Osteoblast (primary cell): ENCODE data around the gene SFXN3. TPM values are rescaled to one million over a fixed set of nuclear protein-coding genes. Genes with fewer than 3 reads are reported as not detected.

Source experiments
- DNase-seq: peaks from one replicate; pipeline ENCODE4 v3.0.0; 2011; ENCODE audit warnings: low spot score, mixed read lengths; ENCODE audit not compliant: insufficient read length; ENCODE audit errors: missing footprints
- H2AFZ ChIP-seq: 2 replicates; pipeline ENCODE4 v1.6.0; 2011; ENCODE audit warnings: mild to moderate bottlenecking, low read length
- H3K27ac ChIP-seq: 2 replicates; pipeline ENCODE4 v1.5.1; 2011; ENCODE audit warnings: mild to moderate bottlenecking, low read depth, low read length, moderate library complexity
- H3K27me3 ChIP-seq: 2 replicates; pipeline ENCODE4 v1.6.0; 2012; ENCODE audit warnings: mild to moderate bottlenecking, control low read depth, inconsistent platforms, low read length, moderate library complexity; ENCODE audit not compliant: insufficient read depth
- H3K36me3 ChIP-seq: 2 replicates; pipeline ENCODE4 v1.5.1; 2011; ENCODE audit warnings: mild to moderate bottlenecking, low read length, control low read depth, moderate library complexity; ENCODE audit not compliant: insufficient read depth
- H3K4me1 ChIP-seq: 2 replicates; pipeline ENCODE4 v1.5.1; 2011; ENCODE audit warnings: mild to moderate bottlenecking, low read length, control low read depth, moderate library complexity; ENCODE audit not compliant: insufficient read depth
- H3K4me2 ChIP-seq: 2 replicates; pipeline ENCODE4 v1.6.0; 2011; ENCODE audit warnings: mild to moderate bottlenecking, low read length; ENCODE audit not compliant: insufficient read depth
- H3K4me3 ChIP-seq: fragments of 200-600 bp; sonication (generic); 3 replicates; pipeline ENCODE4 v1.5.1; 2012; ENCODE audit warnings: mild to moderate bottlenecking, low read length, inconsistent platforms; ENCODE audit not compliant: insufficient read depth
- H3K79me2 ChIP-seq: 2 replicates; pipeline ENCODE4 v1.6.0; 2012; ENCODE audit warnings: mild to moderate bottlenecking, low read length, control low read depth, inconsistent platforms; ENCODE audit not compliant: insufficient read depth
- H3K9me3 ChIP-seq: 2 replicates; pipeline ENCODE4 v1.5.1; 2011; ENCODE audit warnings: low read depth, low read length, control low read depth
- H4K20me1 ChIP-seq: 2 replicates; pipeline ENCODE4 v1.6.0; 2012; ENCODE audit warnings: mild to moderate bottlenecking, low read length, control low read depth; ENCODE audit not compliant: insufficient read depth
- total RNA-seq: library from RNA; depleted of rRNA; stranded (reverse); fragments of >200 nt; gene quantifications from 2 replicates; pipeline ENCODE4 v1.2.3, GENCODE V29; 2012
- TF ChIP-seq, protein P1 (sequence below): IDR thresholded peaks from 2 replicates; pipeline ENCODE4 v1.5.1; 2011; ENCODE audit warnings: mild to moderate bottlenecking, low read depth, low read length, moderate library complexity; ENCODE audit errors: extremely low read depth

Gene SFXN3
- total RNA-seq, 1 donor: 103 TPM

DNA sequence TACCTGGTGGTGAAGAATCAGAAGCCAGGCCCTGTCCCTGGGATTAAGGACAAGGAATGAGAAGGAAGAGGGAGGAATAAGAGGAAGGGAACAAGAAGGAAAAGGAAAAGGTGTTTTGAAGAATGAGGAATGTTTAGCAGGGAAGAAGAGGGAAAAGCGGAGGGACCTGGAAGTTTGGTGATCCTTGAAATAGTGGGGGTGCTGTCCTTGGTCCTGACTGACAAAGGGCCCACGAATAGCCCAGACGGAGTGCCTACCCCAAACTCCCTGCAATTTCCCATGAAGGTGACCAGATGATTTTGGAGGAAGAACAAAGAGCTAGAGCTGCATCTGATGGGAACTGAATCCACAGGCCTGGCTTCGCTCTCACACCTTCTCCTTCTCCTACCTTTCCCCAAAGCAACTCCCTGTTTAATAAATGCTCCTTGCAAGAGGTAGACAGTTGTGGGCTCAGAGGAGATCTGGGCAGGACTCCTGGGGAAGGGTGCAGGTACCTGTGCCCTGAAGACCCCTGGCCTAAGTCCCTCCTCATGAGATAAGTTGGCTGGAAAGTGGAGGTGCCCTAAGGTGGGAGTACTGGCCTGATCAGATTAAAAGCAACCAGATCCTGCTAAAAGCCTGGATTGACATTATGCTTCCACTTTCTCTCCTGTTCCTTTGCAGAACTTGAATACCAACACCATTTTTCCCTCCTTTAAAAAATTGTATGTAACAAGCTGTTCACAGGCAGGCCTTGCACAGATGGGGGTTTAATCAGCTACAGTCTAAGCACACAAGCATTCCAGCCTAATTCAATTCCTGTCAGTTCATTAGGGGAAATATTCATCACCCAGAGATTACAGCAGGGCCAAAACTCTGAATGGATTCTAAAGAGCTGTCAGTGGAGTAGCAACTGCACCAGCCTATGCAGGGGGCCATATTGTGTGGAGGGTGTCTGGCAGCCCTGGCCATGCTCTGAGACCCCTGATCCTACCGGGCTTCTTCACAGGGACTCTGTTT is 50.2 kb downstream of the SFXN3 start:
- Histone ChIP-seq H3K4me2 (no peak overlapping the region), H4K20me1 (peaks cover 3% of the 10 kb centered on the region), H3K79me2 (no peaks in the 10 kb centered on the region), H3K4me1 (no peaks in the 10 kb centered on the region), H3K36me3 (no peaks in the 10 kb centered on the region), H3K27me3 (peaks cover 43% of the 10 kb centered on the region), H3K27ac (no peak overlapping the region), H2AFZ (no peak overlapping the region), H3K9me3 (no peaks in the 10 kb centered on the region), H3K4me3 (no peak overlapping the region)
- TF ChIP-seq, protein P1, sequence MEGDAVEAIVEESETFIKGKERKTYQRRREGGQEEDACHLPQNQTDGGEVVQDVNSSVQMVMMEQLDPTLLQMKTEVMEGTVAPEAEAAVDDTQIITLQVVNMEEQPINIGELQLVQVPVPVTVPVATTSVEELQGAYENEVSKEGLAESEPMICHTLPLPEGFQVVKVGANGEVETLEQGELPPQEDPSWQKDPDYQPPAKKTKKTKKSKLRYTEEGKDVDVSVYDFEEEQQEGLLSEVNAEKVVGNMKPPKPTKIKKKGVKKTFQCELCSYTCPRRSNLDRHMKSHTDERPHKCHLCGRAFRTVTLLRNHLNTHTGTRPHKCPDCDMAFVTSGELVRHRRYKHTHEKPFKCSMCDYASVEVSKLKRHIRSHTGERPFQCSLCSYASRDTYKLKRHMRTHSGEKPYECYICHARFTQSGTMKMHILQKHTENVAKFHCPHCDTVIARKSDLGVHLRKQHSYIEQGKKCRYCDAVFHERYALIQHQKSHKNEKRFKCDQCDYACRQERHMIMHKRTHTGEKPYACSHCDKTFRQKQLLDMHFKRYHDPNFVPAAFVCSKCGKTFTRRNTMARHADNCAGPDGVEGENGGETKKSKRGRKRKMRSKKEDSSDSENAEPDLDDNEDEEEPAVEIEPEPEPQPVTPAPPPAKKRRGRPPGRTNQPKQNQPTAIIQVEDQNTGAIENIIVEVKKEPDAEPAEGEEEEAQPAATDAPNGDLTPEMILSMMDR: no peak
- no peak for DNase-seq

DNA sequence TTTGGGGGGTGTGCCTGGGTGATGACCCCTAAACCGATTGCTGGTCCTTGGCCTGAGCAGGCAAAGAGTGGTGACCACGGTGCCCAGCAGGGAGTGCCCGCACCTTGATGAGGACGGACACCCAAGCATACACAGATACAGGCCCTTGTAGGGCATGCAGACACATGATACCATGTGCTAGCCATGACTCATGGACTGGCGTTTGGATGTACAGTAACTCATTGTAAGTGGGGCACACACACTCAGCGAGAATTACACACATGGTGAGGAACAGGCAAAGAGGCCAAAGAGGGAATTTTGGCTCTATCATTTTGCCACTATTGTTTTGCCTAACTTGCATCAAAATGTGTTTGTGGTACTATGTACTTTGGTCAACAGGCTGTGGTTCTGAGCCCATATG is 54.8 kb downstream of the SFXN3 start:
- peaks cover 62% of the 10 kb centered on the region for H3K27me3 ChIP-seq

DNA sequence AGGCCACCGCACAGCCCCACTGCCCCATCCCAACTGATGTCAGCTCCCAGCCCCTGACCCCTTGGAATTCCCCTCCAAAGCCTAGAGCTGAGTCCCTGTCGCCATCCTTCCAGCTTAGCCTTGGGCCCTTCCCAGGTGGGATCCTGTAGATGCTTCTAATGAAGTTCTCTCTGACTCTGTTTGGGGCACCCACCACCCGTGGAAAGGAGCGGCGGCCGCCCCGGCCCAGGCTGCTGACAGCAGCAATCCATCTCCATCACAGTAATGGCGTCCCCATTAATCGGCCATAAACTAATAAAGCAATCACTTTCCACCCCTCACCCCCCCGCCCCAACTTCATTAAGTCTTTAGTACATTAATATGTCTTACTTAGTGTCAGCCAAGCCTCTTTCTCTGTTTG is 56.3 kb downstream of the SFXN3 start:
- H3K4me1 ChIP-seq: peaks cover 13% of the 10 kb centered on the region
- no peak overlapping the region for H3K27ac ChIP-seq
- peaks cover 59% of the 10 kb centered on the region for H3K27me3 ChIP-seq
- no peak overlapping the region for H3K4me2 ChIP-seq
- no peak overlapping the region for H2AFZ ChIP-seq
- H3K79me2 ChIP-seq: no peaks in the 10 kb centered on the region
- H3K36me3 ChIP-seq: no peaks in the 10 kb centered on the region
- H3K4me3 ChIP-seq: no peak overlapping the region
- H4K20me1 ChIP-seq: no peaks in the 10 kb centered on the region
- DNase-seq: no peak
- TF ChIP-seq, protein P1: no peak
- no peaks in the 10 kb centered on the region for H3K9me3 ChIP-seq

More for the DNA sequence above, 54.8 kb downstream of the SFXN3 start:
- no peaks in the 10 kb centered on the region for H3K9me3 ChIP-seq
- no peaks in the 10 kb centered on the region for H3K36me3 ChIP-seq
- TF ChIP-seq, protein P1: no peak
- H3K79me2 ChIP-seq: no peaks in the 10 kb centered on the region
- H3K4me3 ChIP-seq: no peak overlapping the region
- no peaks in the 10 kb centered on the region for H3K4me1 ChIP-seq
- no peak overlapping the region for H2AFZ ChIP-seq
- no peak overlapping the region for H3K27ac ChIP-seq
- peaks cover 3% of the 10 kb centered on the region for H4K20me1 ChIP-seq
- DNase-seq: no peak
- H3K4me2 ChIP-seq: no peak overlapping the region

DNA sequence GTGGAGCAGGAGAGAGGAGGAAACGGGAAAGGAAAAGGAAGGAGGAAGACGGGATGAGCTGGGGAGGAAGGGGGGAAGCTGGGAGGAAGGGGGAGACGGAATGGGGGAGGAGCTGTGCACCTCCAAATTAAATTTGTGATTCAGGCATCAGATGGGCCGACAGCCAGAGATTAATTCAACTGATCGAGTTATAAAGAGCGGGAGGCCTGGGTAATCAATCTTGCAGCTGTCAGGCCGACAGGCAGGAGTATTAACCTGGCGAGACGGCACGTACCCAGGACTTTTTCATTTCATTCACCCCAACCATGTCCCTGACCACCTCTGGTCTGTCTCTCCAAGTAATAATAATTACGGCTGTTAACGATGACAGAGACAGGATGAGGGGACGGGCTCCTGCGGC is 56.9 kb downstream of the SFXN3 start:
- TF ChIP-seq, protein P1: no peak
- no peak overlapping the region for H3K27ac ChIP-seq
- peaks cover 53% of the 10 kb centered on the region for H3K27me3 ChIP-seq
- no peaks in the 10 kb centered on the region for H3K36me3 ChIP-seq
- peaks cover 15% of the 10 kb centered on the region for H3K4me1 ChIP-seq
- no peaks in the 10 kb centered on the region for H3K9me3 ChIP-seq
- no peak overlapping the region for H2AFZ ChIP-seq
- no peak overlapping the region for H3K4me2 ChIP-seq
- H3K79me2 ChIP-seq: no peaks in the 10 kb centered on the region
- no peak overlapping the region for H3K4me3 ChIP-seq
- no peak for DNase-seq
- no peaks in the 10 kb centered on the region for H4K20me1 ChIP-seq
